Skeletal muscle cell (primary cell): ENCODE data around the gene TMEM175.

Source experiments
- DNase-seq: peaks from one replicate; pipeline ENCODE4 v3.0.0-alpha.2; 2010; ENCODE audit warnings: low read depth
- H3K4me3 ChIP-seq: 2 replicates; pipeline ENCODE4 v1.5.1; 2011; ENCODE audit warnings: low read depth, mild to moderate bottlenecking, control low read depth, low read length, moderate library complexity

The TMEM175 gene

DNA sequence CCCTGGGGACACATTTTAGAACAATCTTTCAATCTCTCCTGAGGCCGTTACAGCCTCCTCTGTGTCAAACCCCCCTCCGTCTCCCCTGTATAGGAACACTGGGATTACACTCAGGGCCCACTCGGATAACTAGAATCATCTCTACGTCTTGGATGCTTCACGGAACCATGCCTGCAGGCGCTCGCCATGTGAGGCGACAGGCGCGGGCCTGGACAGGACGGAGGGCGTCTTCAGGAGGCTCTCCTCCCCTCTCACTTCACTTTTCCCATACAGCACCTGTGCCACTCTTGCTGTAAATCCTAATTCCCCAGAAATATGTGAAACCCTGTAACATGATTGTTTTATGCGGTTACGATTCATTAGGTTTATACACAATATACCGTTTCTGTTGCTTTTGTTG, 50.6 kb downstream of the TMEM175 start:
- no peak overlapping the region for H3K4me3 ChIP-seq
- DNase-seq: no peak

DNA sequence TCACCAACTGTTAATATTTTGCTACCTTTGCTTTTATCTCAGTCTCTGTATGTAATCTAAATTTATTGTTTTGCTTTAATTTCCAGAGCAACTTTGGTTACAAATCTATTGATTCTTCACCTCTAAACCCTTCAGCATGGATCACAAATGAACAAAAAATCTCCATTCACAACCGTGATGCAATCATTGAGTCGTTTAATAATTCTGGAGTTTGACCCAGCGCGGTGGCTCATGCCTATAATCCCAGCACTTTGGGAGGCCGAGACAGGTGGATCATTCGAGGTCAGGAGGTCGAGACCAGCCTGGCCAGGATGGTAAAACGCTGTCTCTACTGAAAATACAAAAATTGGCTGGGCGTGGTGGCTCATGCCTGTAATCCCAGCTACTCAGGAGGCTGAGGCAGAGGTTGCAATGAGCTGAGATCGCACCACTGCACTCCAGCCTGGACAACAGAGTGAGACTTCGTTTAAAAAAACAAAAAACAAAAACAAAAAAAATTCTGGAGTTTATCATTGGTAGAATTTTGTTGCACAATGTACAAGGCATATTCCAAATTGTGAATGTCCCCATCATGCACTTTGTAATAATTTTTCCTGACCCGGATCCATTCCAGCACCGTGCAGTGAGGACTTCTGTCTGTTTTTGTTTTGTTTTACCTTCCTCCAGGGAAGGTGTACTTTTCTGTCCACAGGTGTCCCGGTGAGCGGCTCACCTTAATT, 52.2 kb downstream of the TMEM175 start:
- DNase-seq: no peak
- peak overlapping the region; percentile 20 for H3K4me3 ChIP-seq

DNA sequence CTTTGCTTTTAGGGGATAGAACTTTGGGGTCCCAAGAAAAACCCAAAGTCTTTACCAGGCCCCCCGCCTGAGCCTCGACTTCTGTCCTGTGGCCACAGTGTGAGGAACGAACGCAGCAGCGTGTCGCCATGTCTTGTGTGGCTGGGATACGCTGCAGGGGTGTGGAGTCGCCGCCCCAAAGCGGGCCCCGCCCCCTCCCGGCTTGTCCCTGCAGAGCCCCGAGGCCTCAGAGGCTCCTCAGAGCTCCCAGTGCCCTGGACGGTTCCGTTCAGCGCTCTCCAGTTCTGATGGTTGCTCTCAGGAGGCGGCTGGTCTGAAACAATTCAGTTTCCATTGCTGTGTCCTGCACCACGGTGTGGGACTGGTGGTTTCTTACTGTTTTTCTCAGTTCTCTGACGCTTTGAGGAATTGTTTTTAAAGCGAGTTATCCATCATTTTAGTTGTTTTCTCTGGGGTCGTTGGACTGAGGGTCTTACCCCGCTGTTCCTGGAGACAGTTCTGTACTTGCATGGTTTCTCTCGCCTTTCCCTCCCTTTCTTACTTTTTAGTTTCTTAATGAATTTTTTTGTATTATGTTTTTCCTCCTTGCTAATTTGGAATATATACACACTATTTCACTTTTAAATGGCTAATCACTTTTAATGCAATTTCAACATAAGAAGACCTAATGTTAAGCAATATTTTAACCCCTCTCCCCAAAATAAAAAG, 53.0 kb downstream of the TMEM175 start:
- H3K4me3 ChIP-seq: peak overlapping the region; percentile 20
- DNase-seq: no peak

DNA sequence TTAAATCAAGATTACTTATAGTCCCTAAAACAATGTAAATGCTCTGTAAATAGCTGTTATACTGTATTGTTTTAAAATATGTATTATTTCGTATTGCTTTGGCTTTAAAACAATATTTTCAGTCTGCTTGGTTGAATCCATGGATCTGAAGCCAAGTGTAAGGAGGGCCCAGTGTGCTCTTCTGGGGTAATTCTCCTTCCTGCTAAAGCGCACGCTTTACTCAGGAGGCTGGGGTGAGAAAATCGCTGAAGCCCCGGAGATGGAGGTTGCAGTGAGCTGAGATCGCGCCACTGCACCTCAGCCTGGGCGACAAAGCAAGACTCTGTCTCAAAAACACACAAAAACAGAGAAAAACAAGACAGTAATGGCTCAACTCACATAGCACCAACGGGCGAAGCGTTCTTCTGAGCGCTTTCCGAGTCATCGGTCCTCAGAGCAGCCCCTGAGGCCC, 54.2 kb downstream of the TMEM175 start:
- peak overlapping the region; percentile 68 for H3K4me3 ChIP-seq
- no peak for DNase-seq

DNA sequence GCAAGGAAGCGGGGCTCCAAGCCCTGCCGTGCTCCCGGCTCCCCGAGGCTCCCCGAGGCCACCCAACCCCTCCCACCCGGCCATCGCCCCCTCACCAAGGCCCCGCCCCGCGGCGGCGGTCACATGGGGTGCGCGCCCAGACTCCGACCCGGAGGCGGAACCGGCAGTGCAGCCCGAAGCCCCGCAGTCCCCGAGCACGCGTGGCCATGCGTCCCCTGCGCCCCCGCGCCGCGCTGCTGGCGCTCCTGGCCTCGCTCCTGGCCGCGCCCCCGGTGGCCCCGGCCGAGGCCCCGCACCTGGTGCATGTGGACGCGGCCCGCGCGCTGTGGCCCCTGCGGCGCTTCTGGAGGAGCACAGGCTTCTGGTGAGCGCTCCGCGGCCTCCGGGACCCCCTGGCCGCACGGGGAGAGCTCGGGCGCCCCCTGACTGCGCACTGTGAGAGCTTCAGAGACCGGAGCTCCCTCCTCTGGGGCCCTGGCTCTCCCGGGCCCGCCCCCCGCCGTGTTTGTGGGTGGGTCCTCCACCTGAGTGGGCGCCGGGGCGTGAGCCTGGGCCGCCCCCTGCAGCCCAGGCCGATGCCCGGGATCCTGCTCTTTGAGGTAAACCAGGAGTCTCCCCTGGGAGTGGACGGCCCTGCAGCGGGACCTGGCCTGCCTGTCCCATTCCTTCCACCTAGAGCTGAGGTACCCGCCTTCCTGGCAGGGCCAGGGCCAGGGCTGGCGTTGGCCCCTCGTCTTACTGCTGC, 54.8 kb downstream of the TMEM175 start, which contains the start of gene IDUA:
Gene IDUA, plus strand, starts transcription at position 166 of the 745 bp plus-strand sequence. Its CDS starts 41 bp downstream, at position 207.
- DNase-seq: no peak
- peak within 1 kb of the TSS; percentile 68 for H3K4me3 ChIP-seq

DNA sequence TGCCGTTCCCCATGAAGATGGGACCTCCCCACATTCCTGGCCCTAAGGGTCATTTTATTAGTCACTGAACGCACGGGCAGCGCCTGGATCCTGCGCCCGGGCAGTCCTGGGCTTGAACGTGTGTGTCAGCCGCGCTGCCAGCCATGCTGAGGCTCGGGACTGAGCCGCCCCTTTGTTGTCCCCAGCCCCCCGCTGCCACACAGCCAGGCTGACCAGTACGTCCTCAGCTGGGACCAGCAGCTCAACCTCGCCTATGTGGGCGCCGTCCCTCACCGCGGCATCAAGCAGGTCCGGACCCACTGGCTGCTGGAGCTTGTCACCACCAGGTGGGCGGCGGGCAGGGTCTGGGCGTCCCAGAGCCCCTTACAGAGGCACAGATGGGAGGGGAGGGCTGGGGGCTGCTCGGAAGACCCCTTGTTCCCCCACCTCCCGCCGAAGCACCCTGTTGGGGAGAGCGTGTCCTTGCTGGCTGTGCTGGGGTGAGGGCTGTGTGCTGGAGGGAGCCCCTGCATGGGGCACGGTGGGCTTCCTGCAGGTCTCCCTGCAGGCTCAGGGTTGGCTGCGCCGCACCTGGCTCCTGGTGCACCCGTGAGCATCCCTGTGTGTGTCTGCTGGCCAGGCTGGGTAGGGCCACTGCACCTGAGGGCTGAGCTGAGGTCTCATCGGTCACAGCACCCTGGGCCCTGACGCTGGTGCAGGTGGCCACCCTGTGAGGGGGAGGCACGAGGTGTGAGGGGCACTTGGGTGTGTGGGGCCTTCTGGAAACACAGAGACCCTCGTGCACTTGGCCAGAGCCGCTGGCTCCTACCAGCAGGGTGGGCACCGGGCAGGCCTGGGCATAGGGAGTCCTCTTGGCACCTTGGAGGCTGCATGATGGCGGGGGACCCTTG, 55.6 kb downstream of the TMEM175 start:
- peak overlapping the region; percentile 68 for H3K4me3 ChIP-seq
- no peak for DNase-seq

DNA sequence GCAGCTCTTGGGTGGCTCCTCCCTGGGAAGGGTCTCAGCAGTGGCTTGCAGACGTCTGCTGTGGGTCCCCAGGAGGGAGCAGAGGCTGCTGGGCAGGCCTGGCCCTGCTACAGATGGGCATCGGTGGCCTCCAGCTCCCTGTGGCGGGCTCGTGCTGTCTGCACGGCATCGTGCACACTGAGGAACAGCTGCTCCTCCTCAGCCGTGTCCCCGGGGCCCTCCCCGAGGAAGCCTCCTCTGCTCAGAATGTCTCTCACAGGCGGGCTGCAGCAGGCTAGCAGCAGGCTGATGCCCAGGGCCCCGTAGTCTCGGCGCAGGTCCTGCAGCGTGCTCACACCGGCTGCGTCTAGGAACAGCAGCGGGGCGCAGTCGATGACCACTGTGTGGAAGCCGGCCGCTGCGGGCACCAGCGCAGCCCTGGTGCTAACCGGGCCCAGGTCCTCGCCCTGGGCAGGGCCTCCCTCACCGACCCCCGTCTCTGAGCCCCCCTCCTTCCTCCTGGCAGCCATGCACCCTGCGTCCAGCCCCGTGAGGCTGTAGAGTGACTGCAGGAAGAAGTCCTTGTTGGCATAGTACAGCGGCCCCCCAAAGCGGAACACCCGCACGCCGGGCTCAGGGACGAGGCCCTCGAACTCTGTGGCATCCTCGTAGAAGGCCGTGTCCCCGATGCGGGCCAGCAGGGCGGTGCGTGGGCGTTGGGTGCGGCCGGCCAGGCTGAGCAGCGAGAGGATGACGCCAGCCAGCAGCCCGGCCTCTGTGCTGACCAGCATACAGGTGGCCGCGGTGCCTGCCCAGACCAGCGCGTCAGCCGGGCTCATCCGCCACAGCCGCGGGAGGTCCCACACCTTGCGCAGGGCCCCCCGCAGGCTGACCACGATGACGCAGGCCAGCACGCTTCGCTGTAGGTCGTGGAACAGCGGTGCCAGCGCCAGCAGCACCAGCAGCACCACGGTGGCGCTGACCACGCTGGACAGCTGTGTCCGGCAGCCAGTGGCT, 56.8 kb downstream of the TMEM175 start:
- H3K4me3 ChIP-seq: no peak overlapping the region
- no peak for DNase-seq

DNA sequence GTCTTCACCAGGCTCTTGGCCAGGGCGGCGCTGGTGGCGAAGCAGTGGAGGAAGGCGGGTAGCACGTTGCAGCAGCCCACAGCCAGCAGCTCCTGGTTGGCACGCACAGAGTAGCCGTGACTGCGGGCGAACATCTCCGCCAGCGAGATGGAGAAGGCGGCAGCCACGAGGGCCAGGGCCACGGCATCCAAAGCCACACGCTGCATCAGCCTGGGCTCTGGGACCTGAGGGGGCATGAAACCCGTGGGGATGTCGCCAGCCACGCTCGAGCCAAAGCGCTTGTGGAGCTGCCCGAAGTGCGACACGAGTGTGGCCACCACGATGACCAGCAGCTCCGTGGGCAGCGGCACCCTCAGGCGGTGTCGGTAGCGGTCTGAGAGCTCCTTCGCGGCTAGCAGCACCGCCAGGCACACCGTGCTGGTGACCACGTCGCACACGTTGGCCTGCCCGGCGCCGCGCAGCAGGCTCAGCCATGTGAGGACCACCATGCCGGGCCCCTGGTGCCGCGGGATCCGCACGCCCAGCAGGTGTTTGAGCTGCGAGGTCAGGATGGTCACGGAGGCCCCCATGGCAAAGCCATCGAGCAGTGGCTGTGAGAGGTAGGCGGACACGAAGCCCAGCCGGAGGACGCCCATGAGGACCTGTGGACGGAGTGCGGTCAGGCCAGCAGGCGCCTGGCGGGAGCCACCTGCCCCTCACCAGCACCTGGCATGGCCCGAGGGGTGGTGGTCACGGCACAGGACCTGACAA, 57.6 kb downstream of the TMEM175 start:
- DNase-seq: no peak

DNA sequence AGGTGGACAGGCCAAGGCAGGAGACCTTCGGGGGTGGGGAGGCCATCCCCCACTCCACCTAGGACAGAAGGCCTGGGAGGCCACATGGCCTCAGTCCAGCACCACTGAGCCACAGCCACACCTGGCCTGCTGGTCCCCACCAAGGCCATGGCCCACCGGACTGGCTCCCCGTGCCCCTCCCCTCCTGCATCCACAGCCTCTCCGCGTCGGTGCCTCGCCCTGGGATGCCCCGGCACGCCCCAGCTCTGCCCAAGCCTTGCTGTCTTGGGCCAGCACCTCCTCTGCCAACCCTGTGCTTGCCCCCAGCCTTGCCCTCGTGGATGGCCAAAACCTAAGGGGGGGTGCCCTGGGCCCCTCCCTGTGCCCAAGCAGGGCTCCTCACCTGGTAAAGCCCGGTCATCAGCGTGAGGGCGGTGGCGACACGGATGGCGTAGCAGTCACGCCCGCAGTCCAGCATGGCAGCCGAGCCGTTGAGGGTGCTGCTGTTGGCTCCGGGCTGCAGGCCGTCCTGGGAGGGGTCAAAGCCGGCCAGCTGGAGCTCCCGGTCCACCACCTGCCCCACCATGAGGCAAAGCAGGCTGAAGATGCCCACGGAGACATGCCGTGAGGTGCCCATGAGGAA, 58.6 kb downstream of the TMEM175 start:
- no peak for DNase-seq
- no peak overlapping the region for H3K4me3 ChIP-seq

More for the DNA sequence above, 57.6 kb downstream of the TMEM175 start:
- no peak overlapping the region for H3K4me3 ChIP-seq

DNA sequence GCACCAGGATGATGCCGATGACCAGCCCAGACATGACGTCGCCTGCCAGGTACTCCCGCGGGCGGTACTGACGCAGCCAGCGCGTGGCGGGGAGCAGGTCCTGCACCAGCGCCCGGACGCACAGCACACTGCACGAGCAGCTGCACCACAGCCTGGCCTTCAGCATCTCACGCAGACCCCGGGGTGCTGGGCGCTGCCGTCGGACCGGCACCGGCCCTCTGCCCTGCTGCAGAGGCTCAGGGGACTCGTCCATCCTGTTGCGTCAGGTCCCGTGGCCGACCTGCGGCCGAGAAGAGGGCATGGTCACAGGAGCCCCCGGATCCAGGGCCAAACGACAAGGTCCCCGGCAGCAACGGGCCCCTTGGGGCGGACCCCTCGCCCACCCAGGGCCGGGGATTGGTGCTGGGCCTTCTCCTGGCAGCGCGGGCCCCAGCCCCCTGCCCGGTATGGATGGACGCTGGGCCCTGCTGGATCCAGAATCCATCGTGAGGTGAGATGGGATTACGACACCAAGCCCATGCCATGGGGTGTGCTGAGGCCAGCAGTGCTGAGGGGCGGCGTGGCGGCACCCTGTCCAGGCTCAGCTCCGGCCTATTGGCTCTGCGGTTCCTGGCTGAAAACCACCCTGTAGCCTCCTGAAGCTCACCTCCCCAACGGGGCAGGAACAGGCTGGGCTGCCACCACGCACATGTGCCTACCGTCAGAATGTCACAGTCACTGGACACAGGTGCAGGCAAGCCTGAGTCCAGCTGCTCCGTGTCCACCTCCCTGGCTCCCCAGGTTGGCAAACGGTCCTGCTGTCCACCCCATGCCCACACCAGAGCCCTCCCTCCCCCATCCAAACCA, 59.4 kb downstream of the TMEM175 start:
- no peak overlapping the region for H3K4me3 ChIP-seq
- DNase-seq: no peak

DNA sequence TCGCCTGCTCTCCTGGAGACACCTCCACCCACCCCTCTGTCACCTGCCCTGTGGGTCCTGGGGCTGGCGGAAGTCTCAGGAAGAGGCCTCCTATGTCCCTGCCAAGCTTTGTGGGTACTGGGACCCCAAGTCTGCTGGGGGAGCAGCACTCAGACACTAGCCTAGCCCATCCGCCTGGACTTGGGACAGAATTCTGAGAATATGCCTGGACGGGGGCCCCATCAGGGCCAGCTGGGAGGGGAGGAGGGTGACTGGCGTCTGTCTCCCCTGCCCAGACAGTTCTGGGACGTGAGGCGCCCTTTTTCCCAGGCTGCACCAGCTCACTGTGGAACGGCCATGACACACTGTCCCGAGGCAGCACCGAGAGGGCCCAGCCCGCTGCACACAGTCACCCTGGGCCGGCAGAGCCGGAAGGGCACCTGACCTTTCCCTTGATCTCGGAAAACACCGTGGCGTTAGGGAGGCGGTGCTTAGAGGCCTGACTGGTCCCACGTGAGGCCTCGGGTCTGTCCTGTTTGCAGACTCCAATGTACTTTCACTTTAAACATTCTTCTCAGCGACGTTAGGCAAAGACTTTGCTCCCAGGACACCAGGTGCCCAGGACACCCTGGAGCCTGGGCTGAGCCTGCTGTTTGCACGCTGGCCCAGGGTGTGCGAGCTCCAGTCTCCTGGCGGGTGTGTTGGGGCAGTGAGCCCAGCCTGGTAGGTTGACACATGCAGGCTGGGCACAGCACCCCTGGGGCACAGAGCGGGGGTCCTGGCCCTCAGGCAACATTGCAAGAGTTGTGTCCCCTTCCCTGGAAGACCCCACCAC, 60.2 kb downstream of the TMEM175 start:
- H3K4me3 ChIP-seq: no peak overlapping the region
- DNase-seq: no peak

DNA sequence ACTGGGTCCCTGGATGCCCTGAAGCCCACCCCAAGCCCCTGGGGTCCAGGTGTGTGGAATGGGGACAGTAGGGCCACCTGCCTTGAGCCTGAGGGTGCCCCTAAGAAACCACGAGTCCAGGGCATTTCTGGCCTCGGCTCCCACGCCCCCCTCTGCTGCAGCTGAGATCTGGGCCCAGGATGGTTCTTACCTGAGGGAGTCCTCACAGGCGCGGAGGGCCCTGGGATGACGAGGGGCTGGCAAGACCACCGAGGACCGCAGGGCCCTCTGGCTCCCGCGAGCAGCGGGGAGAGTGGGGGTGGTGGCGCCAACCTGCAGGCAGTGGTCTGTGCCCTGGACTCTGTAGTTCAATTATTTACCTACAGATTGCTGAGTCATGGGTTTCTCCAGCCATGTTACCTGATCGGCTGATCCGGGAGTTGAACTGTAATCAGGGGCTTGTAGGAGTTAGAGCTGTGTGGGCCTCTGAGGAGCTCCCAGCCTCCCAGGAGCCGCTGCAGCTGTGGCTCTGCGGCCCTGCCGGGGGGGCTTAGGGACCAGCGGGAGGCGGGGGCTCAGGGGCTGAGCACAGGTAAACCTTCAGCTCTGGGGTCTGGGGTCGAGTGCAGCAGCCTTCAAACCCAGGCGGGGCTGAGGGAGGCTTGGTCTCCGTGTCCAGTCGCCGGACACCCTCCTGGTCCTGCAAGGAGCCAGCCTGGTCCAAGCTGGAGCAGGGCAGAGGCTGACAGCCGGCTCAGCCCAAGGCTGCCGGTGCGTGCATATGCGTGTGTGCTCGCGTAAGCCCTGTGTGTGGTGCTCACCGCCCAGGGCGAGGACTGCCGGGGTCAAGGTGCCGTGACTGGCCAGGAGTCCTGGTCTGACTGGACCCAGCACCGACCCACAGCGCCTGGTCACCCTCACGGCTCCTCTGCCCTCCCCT, 61.1 kb downstream of the TMEM175 start, which contains the start of gene SLC26A1:
Gene SLC26A1, minus strand, starts transcription at position 294 of the 919 bp plus-strand sequence. CDS start 1,701 bp downstream, outside the sequence.
- no peak within 1 kb of the TSS for H3K4me3 ChIP-seq
- no peak for DNase-seq

DNA sequence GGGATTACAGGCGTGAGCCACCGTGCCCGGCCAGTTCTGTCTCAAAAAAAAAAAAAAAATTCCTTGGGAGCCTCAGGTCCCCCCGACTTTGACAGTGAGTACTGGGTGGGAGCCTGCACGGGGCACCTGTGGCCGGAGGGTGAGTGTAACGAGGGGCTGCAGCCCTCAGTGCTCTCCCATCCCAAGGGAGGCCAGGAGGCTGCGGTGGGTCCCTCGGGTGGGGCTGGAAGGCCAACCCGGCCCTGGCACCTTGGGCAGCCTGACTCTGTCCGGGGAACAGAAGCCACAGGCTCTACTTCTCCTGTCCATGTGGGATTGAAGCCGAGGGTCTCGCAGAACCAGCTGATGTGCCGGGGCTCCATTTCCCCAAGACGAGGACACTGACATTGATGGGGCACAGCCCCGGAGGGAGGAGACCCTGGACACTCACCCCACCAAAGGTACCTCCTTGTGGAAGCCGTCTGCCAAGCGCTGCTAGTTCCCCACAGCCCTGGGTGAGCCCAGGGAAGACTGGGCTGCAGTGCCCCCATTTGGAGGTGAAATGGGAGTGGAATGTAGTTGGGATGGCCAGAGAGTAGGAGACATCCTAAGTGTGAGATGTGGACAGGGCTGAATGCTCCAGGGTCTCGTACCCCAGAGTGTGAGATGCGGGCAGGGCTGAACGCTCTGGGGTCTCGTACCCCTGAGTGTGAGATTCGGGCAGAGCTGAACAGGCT, 63.2 kb downstream of the TMEM175 start:
- DNase-seq: no peak
- H3K4me3 ChIP-seq: no peak overlapping the region
